GM15510 (cell line): ENCODE data around the gene CSTPP1.

Experiments used
- POLR2A ChIP-seq: IDR thresholded peaks from 3 replicates; pipeline ENCODE4 v1.6.1; 2011; ENCODE audit warnings: borderline replicate concordance; ENCODE audit not compliant: insufficient read length; ENCODE audit errors: extremely low read depth

CSTPP1 gene

DNA sequence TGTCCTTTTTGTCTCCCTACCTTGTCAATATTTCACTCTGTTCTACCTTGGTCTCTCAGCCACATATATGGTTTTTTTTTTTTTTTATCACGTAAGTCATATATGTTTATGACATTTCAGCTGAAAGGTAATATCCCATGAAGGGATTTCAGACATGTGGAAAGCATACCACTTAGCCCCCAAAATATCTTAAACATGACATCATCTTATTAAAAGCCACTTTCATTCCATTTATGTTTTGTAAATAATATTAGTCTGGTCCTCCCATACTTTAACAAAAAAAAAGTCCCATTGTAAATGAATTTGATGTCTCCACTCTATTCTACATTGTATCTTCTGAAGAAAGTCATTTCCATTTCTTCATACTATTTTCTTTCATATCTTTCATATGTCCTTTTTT is 85.4 kb downstream of the CSTPP1 start:
- no peak for TF ChIP-seq POLR2A

DNA sequence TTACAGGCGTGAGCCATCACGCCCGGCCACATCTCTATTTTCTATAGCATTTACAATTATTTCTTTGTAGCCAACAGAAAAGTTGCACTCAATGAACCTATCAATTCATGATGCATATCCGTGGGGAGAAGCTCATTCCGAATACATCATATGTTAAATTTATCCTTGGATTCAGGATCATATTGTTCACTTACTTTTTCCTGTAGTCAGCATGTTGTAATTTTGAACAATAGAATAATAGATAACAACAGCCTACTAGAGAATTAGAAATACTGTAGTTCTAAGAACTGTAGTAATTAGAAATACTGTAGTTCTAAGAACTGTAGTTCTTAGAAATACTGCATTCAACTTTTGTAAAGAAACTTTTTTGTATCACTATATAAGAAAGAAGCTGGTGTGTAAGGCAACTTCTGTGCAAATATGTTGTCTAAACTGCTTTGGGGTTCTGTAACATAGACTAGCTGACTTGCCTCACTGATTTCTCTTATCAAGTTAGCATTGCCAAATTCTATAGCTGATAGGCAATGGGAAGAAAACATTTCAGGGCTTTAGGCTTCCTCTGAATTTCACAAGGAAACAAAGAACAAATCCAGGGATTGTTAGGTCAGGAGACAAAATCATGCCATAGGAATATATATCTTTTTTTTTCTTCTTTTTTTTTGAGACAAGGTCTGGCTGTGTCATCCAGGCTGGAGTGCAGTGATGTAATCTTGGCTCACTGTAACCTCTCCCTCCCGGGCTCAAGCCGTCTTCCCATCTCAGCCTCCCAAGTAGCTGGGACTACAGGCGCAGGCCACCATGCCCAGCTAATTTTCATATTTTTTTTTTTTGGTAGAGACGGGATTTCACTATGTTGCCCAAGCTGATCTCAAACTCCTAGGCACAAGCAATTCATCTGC is 91.9 kb downstream of the CSTPP1 start:
- TF ChIP-seq POLR2A = no peak

DNA sequence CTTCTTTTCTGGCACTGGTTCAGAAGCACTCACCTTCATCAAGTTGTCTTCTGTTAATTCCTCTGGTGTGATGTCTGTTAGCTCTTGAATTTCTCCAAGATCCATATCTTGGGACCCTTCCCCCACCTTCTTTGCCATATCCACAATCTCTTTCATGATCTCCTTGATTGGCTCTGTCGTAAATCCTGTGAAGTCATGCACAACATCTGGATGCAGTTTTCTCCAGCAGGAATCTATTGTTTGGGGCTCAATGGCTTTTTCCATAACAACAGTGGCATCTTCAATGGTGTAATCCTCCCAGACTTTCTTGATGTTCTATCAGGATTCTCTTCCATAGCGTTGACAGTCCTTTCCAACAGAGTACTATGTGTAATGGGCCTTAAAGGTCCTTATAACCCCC is 96.9 kb downstream of the CSTPP1 start:
- no peak for TF ChIP-seq POLR2A

DNA sequence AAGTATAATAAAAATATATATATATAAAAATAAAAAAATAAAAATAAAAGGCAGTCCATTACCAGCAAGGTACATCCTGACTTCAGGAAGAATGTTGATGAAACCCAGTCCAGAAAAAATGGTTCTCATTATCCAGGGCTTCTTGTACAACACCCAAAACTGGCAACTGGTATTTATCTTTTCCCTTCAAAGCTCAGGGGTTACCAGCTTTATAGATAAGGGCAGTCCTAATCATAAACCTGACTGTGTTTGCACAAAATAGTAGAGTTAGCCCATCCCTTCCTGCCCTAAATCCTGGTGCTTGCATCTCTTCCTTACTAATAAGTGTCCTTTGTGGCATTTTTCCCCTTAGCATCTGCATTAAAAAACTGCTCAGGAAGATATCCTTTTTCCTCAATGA is 97.5 kb downstream of the CSTPP1 start:
- no peak for TF ChIP-seq POLR2A

DNA sequence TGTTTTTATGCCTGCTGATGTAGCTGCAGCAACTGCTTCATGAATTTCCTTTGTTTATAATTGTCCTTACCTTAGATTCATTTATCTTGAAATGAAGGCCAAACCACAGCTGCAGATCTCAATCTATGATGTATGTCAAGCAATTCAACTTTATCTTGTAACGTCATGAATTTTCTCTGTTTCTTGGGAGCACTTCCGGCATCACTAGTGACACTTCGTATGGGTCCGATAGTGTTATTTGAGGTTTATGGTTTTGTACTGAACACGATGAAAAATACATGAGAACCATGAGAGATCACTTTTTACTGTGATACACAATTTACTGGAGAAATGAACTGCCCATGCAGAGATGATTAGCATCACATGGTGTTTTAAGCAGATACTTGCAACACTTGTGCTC is 98.5 kb downstream of the CSTPP1 start:
- no peak for TF ChIP-seq POLR2A

DNA sequence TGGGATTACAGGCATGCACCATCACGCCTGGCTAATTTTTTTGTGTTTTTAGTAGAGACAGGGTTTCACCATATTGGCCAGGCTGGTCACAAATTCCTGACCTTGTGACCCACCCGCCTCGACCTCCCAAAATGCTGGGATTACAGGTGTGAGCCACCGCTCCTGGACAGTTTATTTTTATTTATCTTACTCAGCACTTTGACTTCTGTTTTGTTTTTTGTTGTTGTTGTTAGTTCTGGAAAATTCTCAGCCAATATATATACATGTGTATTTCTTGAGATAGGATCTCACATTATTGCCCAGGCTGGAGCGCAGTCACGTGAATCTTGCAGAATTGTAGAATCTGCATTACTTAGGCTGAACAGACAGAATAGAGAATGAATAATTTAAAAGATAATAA is 107.6 kb downstream of the CSTPP1 start:
- no peak for TF ChIP-seq POLR2A

DNA sequence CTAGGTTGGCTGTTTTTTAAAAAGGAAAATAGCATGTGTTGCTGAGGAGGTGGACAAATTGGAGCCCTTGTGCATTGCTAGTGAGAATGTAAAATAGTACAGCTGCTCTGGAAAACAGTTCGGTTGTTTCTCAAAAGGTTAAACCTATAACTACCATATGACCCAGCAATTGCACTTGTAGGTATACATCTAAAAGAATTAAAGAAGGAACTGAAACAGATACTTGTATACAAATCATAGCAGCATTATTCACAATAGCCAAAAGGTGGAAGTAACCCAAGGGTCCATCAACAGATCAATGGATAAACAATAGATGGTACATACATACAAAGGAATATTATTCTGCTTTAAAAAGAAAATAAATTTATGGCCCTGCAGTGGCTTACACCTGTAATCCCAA is 111.4 kb downstream of the CSTPP1 start:
- no peak for TF ChIP-seq POLR2A

DNA sequence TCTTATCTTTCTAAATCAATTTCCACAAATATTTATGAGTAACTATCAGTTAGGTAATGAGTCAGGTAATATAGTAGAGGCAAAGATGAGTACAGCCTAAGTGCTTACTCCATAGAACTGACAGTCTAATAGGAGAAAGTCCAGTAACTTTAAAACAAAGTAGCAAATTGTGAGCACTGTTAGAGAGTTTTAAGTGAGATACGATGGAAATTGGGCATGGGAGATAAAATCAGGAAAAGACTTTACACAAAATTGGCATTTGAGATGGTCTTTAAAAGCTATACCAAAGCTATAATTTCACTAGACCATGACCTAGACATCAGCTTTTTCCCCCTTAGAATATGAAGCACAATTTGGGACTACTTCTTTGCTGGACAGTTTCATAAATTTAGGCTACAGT is 113.7 kb downstream of the CSTPP1 start:
- TF ChIP-seq POLR2A = no peak

DNA sequence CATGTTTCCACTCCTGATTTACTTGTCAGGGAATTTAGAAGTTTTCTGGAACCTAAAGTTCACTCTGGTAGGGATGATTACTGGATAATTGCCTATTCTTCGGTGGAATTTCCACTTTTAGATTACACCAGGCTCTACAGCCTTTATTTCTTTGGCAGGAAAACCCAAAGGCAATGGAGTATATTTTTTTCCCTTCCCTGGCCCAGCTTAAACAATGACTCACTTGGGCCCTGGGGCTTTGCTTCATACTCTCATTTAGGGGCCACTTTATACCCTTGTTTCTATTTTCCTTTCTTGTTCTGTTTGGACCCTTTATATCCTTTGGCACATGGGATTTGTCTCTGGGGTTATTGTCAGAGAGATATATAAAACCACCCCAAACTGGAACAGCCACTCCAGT is 114.7 kb downstream of the CSTPP1 start:
- TF ChIP-seq POLR2A = no peak

DNA sequence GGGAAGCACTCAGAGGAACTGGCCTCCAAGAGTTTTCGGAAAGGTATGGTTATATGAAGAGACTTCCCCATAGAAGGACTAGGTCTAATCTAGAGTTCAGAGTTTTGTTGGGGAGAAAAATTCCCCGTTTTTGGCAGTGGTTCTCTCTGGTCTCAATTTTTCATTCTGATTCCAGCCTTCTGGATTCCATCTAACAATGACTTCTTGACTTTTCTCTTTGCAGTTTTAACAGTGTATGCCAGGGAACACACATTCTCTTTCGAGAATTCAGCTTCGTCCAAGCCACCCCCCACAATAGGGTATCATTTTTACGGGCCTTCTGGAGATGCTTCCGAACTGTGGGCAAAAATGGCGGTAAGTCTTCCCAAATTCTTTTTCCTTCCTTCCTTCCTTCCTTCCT is 115.6 kb downstream of the CSTPP1 start:
- TF ChIP-seq POLR2A = no peak

DNA sequence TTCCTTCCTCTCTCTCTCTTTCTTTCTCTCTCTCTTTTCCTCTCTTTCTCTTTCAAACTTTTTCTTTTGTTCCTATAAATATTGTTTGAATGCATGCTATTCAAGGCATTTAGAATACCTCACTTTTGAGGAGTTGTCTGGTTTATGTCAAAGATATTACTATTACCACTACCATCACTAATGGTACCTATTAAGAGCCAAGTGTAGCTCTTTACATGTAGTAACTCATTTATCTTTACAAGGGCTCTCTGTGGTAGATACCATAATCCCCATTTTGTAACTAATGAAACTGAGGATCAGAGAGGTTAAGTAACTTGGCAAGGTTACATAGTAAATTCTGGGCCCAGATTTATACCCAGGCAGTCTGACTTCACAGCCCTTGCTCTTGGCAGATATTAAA is 116.0 kb downstream of the CSTPP1 start:
- no peak for TF ChIP-seq POLR2A

DNA sequence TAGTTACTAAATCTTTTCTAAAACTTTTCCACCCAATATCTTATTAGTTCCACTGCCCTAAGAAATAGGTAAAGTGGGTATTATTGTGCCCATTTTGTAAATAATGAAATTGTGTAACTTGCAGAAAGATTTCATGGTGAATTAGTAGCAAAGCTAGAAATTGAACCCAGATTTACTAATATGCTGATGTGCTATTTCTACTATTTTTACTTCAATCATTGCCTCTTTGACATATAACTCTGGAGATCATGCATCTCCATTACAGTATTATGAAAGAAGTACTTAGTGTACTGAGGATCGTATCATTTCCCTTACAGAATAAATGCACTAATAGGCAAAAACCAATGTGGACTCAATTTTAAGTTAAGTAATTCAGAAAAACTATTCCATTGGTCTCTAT is 119.0 kb downstream of the CSTPP1 start:
- TF ChIP-seq POLR2A = no peak

DNA sequence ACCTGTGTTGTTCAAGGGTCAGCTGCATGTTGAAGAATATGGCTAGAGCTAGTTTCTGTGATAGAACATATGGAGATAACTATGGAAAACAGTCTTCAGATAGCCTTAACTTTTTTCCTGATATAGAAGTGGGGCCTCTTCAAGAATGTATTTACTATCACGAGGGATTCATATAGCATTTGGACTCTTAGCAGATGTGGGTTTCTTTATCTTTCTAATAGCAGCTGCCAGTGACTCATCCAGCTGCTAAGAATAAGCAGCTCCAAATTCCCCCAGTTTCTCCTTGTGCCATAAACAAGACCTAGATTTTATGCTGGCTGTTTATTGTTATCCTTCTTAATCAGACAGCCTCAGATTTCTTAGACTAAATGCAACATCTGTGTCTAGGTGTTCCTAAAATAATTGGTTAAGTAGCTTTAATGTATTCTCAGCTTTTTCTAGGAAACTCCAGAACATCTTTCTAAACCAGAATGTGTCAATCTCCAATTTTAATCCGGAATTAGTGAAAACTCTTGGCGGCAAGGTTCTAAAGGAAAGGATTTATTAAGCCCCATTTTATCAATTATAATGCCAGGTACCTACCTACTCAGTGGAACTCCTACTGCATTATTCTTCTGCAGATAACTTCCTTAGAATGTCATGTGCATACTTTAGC is 119.8 kb downstream of the CSTPP1 start:
- no peak for TF ChIP-seq POLR2A

DNA sequence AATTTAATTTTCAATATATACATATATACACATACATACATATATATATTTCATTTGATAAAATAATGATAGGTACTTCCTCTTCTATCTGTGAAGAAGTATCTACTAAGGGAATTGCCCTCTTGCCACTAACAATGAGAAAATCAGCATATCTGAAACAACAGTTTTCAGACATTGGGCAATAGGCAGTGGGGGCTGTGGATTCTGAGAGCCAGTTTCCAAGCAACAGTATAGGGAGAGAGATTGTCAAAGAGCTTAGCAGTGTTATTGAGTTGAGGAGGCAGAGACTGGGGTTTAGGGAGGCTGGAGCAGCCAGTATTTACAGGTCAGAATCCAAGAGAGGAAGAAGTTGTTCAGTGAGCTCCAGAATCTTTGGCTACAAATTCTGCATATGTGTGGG is 120.8 kb downstream of the CSTPP1 start:
- TF ChIP-seq POLR2A = no peak

DNA sequence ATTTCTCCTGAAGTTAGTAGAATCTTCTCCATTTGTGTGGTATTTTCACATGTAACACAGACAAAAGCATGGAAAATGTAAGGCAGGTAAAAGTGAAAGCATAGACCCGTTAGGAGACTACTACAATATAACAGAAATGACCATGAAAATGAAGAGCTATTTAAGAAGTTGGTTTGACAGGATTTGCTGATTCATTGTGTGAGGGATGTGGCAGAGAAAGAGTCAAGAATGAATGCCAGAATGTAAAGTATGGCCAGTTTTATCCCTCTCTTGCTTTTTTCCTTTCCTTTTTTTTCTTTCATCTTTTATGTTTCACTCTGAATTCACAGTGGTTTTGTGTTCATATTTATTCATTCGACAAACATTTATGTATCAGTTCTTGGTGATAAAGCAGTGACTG is 124.2 kb downstream of the CSTPP1 start:
- TF ChIP-seq POLR2A = no peak

DNA sequence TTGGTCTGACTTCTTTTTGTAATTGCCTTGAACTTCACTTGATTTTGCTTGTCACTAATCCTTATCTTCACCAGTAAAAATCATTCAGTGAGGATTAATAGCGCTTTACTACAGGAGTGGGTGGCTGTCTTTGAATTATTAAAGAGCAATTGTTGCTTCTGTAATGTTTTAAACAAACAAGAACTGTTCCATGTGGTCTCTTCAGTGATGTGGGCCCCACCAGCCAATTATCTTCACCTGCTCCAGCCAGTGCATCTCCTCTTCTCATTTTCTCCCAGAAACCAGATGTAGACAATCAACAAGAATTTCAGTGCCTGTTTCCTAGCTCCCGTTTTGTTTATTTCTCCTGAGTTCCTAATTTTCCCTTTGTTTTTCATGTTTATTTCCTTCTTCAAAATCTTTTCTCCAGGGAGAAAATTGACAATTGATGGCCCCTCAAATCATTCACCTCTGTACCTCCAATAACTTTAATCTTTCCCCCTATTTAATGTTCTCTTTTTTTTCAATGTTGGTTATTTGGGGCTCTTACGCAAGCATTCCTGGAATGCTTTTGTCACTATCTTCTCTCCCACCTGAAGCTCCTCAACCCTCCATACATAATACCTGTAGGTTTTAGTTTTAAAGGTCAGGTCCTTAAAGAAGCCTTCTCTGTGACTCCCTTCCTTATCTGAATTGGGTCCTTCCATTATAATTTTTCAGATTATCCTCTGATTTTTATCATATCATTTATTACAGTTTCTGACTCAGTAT is 125.0 kb downstream of the CSTPP1 start:
- no peak for TF ChIP-seq POLR2A

DNA sequence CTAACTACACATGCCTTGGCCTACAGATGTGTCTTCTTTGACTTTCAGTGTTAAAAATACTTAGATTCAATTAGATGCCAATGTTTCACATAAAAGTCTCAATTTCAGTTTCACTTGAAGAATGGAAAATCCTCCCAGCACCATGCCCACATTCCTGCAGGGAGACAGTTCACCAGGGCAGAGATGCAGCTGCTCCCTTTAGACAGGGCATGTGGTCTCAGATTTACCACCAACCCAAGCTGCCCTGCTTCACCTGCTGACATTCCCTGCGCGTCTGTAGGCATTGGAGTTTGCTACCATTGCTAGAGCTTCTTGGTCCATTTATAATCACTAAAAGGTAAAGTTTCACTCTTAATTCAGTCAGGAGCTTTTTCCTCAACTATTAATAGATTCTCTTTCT is 126.2 kb downstream of the CSTPP1 start:
- TF ChIP-seq POLR2A = no peak

DNA sequence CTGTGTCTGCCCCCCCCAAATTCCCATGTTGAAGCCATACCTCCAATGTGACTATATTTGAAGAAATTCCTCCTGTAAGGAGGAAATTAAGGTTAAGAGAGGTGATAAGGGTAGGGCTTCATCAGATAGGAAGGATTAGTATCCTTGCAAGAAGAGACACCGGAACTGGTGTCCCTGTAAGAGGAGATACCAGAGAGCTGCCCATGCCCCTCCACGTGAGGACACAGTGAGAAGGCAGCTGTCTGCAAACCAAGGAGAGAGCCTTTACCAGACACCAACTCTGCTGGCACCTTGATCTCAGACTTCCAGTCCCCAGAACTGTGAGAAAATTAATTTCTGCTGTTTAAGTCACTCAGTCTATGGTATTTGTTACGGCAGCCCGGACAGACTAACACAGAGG is 130.8 kb downstream of the CSTPP1 start:
- TF ChIP-seq POLR2A = no peak
